H9 (cell line): ENCODE data around the gene LARP4. TPM values are rescaled to one million over a fixed set of nuclear protein-coding genes. Genes with fewer than 3 reads are reported as not detected.

Experiments
- DNase-seq: peaks from one replicate; pipeline ENCODE4 v3.0.0-alpha.2; 2017
- H2AFZ ChIP-seq: one replicate; pipeline ENCODE4 v1.6.1; 2013; ENCODE audit warnings: mild to moderate bottlenecking, low read length, control low read depth, moderate library complexity
- H2AK5ac ChIP-seq: 2 replicates; pipeline ENCODE4 v1.6.1; 2013; ENCODE audit warnings: low read length, control low read depth, mixed read lengths; ENCODE audit not compliant: insufficient read length
- H2BK120ac ChIP-seq: one replicate; pipeline ENCODE4 v1.6.1; 2013; ENCODE audit warnings: low read depth, mild to moderate bottlenecking, low read length, control low read depth, inconsistent platforms; ENCODE audit not compliant: poor library complexity, severe bottlenecking
- H2BK12ac ChIP-seq: 2 replicates; pipeline ENCODE4 v1.6.1; 2013; ENCODE audit warnings: low read length, control low read depth, mixed read lengths, low read depth; ENCODE audit not compliant: insufficient read length
- H2BK15ac ChIP-seq: 2 replicates; pipeline ENCODE4 v1.6.1; 2013; ENCODE audit warnings: low read depth, low read length, control low read depth
- H2BK20ac ChIP-seq: one replicate; pipeline ENCODE4 v1.6.1; 2013; ENCODE audit warnings: low read depth, mild to moderate bottlenecking, low read length, control low read depth, inconsistent platforms; ENCODE audit not compliant: poor library complexity, severe bottlenecking
- H2BK5ac ChIP-seq: 2 replicates; pipeline ENCODE4 v1.6.1; 2013; ENCODE audit warnings: low read length, control low read depth, mixed read lengths; ENCODE audit not compliant: insufficient read length
- H3K14ac ChIP-seq: 2 replicates; pipeline ENCODE4 v1.6.1; 2013; ENCODE audit warnings: low read length, control low read depth; ENCODE audit not compliant: insufficient read depth
- H3K18ac ChIP-seq: 2 replicates; pipeline ENCODE4 v1.6.1; 2013; ENCODE audit warnings: low read depth, mild to moderate bottlenecking, mixed read lengths, low read length, control low read depth; ENCODE audit not compliant: insufficient read length
- H3K23ac ChIP-seq: 2 replicates; pipeline ENCODE4 v1.6.1; 2013; ENCODE audit warnings: low read length, control low read depth, mixed read lengths, low read depth; ENCODE audit not compliant: insufficient read length
- H3K23me2 ChIP-seq: 2 replicates; pipeline ENCODE4 v1.6.1; 2013; ENCODE audit warnings: low read depth, mild to moderate bottlenecking, mixed read lengths, low read length, control low read depth; ENCODE audit not compliant: insufficient read length, poor library complexity, severe bottlenecking
- H3K27ac ChIP-seq: 2 replicates; pipeline ENCODE4 v1.5.1; 2013; ENCODE audit warnings: low read length, control low read depth, mixed read lengths, low read depth; ENCODE audit not compliant: insufficient read length
- H3K27me3 ChIP-seq: 2 replicates; pipeline ENCODE4 v1.6.1; 2013; ENCODE audit warnings: low read length, control low read depth, inconsistent platforms; ENCODE audit not compliant: insufficient read depth
- H3K4ac ChIP-seq: 2 replicates; pipeline ENCODE4 v1.6.1; 2013; ENCODE audit warnings: low read depth, mild to moderate bottlenecking, control low read depth, inconsistent platforms, low read length, moderate library complexity
- H3K4me1 ChIP-seq: 2 replicates; pipeline ENCODE4 v1.6.1; 2013; ENCODE audit warnings: low read length, control low read depth, inconsistent platforms; ENCODE audit not compliant: insufficient read depth
- H3K4me2 ChIP-seq: 2 replicates; pipeline ENCODE4 v1.6.1; 2013; ENCODE audit warnings: low read length, control low read depth, mixed read lengths; ENCODE audit not compliant: insufficient read length, insufficient read depth
- H3K56ac ChIP-seq: 2 replicates; pipeline ENCODE4 v1.6.1; 2013; ENCODE audit warnings: low read depth, mild to moderate bottlenecking, mixed read lengths, low read length, control low read depth; ENCODE audit not compliant: insufficient read length
- H3K79me1 ChIP-seq: 2 replicates; pipeline ENCODE4 v1.6.1; 2013; ENCODE audit warnings: low read depth, mild to moderate bottlenecking, moderate library complexity, low read length, control low read depth, inconsistent platforms; ENCODE audit not compliant: insufficient read depth, poor library complexity, severe bottlenecking
- H3K79me2 ChIP-seq: 2 replicates; pipeline ENCODE4 v1.6.1; 2013; ENCODE audit warnings: low read length, control low read depth, inconsistent platforms; ENCODE audit not compliant: insufficient read depth
- H3K9ac ChIP-seq: 2 replicates; pipeline ENCODE4 v1.6.1; 2013; ENCODE audit warnings: low read length, control low read depth, mixed read lengths; ENCODE audit not compliant: insufficient read length; ENCODE audit errors: extremely low read depth
- H3K9me3 ChIP-seq: one replicate; pipeline ENCODE4 v1.6.1; 2013; ENCODE audit warnings: low read depth, low read length, inconsistent platforms; ENCODE audit not compliant: control insufficient read depth
- H3T11ph ChIP-seq: one replicate; pipeline ENCODE4 v1.6.1; 2013; ENCODE audit warnings: mild to moderate bottlenecking, low read length, control low read depth, inconsistent platforms
- H4K20me1 ChIP-seq: one replicate; pipeline ENCODE4 v1.6.1; 2013; ENCODE audit not compliant: control insufficient read depth, insufficient read length, insufficient read depth
- H4K5ac ChIP-seq: 2 replicates; pipeline ENCODE4 v1.6.1; 2013; ENCODE audit warnings: low read depth, mild to moderate bottlenecking, mixed read lengths, low read length, control low read depth; ENCODE audit not compliant: insufficient read length
- H4K8ac ChIP-seq: replicated peaks from 2 replicates; pipeline ENCODE4 v1.6.1; 2013; ENCODE audit warnings: low read length, control low read depth, mixed read lengths, low read depth; ENCODE audit not compliant: insufficient read length
- H4K91ac ChIP-seq: 2 replicates; pipeline ENCODE4 v1.6.1; 2013; ENCODE audit warnings: low read depth, mild to moderate bottlenecking, moderate library complexity, mixed read lengths, low read length, control low read depth; ENCODE audit not compliant: insufficient read length
- H3K27ac Mint-ChIP-seq, 3 experiments: 2 replicates in 2 of 3; 3 replicates in 1 of 3; pipeline ENCODE4 v1.8.0; 2020 to 2021; ENCODE audit warnings: mixed read lengths in 3 of 3, mild to moderate bottlenecking in 1 of 3, moderate library complexity in 1 of 3
- H3K27me3 Mint-ChIP-seq: 2 replicates; pipeline ENCODE4 v1.8.0; 2021; ENCODE audit warnings: low read depth, mild to moderate bottlenecking, moderate library complexity, mixed read lengths
- H3K36me3 Mint-ChIP-seq, 3 experiments: 2 replicates in 2 of 3; 3 replicates in 1 of 3; pipeline ENCODE4 v1.8.0; 2020 to 2021; ENCODE audit warnings: low read depth in 3 of 3, mixed read lengths in 3 of 3; ENCODE audit not compliant: insufficient read depth in 1 of 3
- H3K4me1 Mint-ChIP-seq, 2 experiments: 2 replicates each; pipeline ENCODE4 v1.8.0; 2020; ENCODE audit warnings: mixed read lengths in 2 of 2
- H3K4me3 Mint-ChIP-seq, 2 experiments: 2 replicates in 1 of 2; 3 replicates in 1 of 2; pipeline ENCODE4 v1.8.0; 2020 to 2021; ENCODE audit warnings: mild to moderate bottlenecking in 2 of 2, mixed read lengths in 2 of 2, moderate library complexity in 1 of 2
- H3K9me3 Mint-ChIP-seq, 2 experiments: 2 replicates in 1 of 2; 3 replicates in 1 of 2; pipeline ENCODE4 v1.8.0; 2020; ENCODE audit warnings: mild to moderate bottlenecking in 2 of 2, mixed read lengths in 2 of 2, moderate library complexity in 1 of 2
- CTCF ChIP-seq: fragments of 200-600 bp; sonication (generic); conservative IDR thresholded peaks from 3 replicates; pipeline ENCODE4 v1.8.0; 2021; ENCODE audit warnings: antibody characterized with exemption, mild to moderate bottlenecking
- WGBS: extraction: QIAGEN DNeasy Blood & Tissue Kit; methylation state at CpG from one replicate; pipeline ENCODE4 v1.1.7; 2013; ENCODE audit warnings: missing lambda C conversion rate, low lambda C conversion rate, mixed read lengths; ENCODE audit not compliant: insufficient read length; ENCODE audit errors: extremely low coverage; 5-methylcytosine and 5-hydroxymethylcytosine counted together
- total RNA-seq: library from RNA; stranded (reverse); gene quantifications from 2 replicates; pipeline ENCODE4 v1.2.1, GENCODE V29; 2021

LARP4 gene
- total RNA-seq, 1 experiment from 2014 or later: 82.3 TPM

DNA sequence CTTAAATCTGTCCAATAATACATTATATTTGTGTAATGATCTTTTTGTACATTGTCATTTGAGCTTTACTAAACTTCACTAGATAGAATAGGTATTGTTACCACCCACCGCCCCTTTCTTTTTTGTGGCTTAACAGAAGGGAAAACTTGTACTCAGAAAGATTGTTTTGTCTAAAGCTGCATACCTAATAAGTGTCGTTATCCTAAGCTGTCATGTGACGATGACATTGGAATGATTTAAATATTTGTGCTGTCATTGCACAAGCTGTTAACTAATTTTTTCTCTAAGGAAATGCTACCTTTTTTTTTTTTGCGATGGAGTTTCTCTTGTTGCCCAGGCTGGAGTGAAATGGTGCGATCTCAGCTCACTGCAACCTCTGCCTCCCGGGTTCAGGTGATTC, 107.7 kb downstream of the LARP4 start:
- H3K27me3 ChIP-seq: no peaks in the 10 kb centered on the region
- no peak overlapping the region for H2BK12ac ChIP-seq
- no peak overlapping the region for H3K27ac ChIP-seq
- H3T11ph ChIP-seq: no peak overlapping the region
- no peak overlapping the region for H3K4me3 Mint-ChIP-seq
- peaks cover 21 to 33% of the 10 kb centered on the region in 2 experiments for H3K4me1 Mint-ChIP-seq
- H3K79me1 ChIP-seq: peaks cover 2% of the 10 kb centered on the region
- H2BK20ac ChIP-seq: no peak overlapping the region
- no peak overlapping the region for H3K4ac ChIP-seq
- no peak overlapping the region for H4K5ac ChIP-seq
- H2BK5ac ChIP-seq: no peak overlapping the region
- H3K14ac ChIP-seq: no peak overlapping the region
- H3K9me3 ChIP-seq: no peaks in the 10 kb centered on the region
- no peak overlapping the region for H2AK5ac ChIP-seq
- H4K8ac ChIP-seq: no peak overlapping the region
- H3K27ac Mint-ChIP-seq: no peak overlapping the region; a peak in 1 of 7 replicates
- no peak overlapping the region for H2BK15ac ChIP-seq
- H3K4me2 ChIP-seq: no peak overlapping the region
- H3K4me1 ChIP-seq: no peaks in the 10 kb centered on the region
- H3K36me3 Mint-ChIP-seq: peaks cover 0 to 1% (median 0%) of the 10 kb centered on the region in 3 experiments; a peak in 1 of 7 replicates
- no peak overlapping the region for H3K9ac ChIP-seq
- no peaks in the 10 kb centered on the region for H4K20me1 ChIP-seq
- H3K9me3 Mint-ChIP-seq: no peaks in the 10 kb centered on the region
- H3K23me2 ChIP-seq: peaks cover 10% of the 10 kb centered on the region
- H3K18ac ChIP-seq: no peak overlapping the region
- TF ChIP-seq CTCF: no peak
- DNase-seq: no peak
- H3K79me2 ChIP-seq: peaks cover 19% of the 10 kb centered on the region; the same call in 1 of the 2 replicates
- no peaks in the 10 kb centered on the region for H3K27me3 Mint-ChIP-seq
- no peak overlapping the region for H4K91ac ChIP-seq
- H2BK120ac ChIP-seq: no peak overlapping the region
- H3K23ac ChIP-seq: no peak overlapping the region
- no peak overlapping the region for H2AFZ ChIP-seq
- no peak overlapping the region for H3K56ac ChIP-seq
- WGBS: no CpG with 5 or more reads among the region's 6 CpGs
